ENCODE results near the gene MPI.

DNA sequence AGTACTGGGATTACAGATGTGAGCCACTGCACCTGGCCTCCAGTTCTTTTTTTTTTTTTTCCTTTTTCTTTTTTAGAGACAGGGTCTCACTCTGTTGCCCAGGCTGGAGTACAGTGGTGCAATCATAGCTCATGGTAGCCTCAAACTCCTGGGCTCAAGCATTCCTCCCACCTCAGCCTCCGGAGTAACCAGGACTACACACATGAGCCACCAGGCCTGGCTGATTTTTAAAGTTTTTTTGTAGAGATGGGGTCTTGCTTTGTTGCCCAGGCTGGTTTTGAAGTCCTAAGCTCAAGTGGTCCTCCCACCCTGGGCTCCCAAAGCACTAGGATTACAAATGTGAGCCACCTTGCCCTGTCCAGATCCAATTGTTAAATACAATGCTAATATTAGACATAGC lies 33.3 kb upstream of the MPI start:
- TF ChIP-seq CTCF (conservative IDR thresholded peaks at IDR 0.05 in 1 of 2, IDR thresholded peaks at IDR 0.05 in 1 of 2; ENCODE audit: extremely low read depth in 1 of 2, insufficient read depth in 1 of 2, low read depth in 1 of 2, low read length in 2 of 2) (no peak), EZH2 (IDR thresholded peaks at IDR 0.05; ENCODE audit: borderline replicate concordance, low read length) (no peak)
